Right lobe of liver (tissue), 6 donors: Measurements from ENCODE around the gene PRR5. TPM values are rescaled to one million over a fixed set of nuclear protein-coding genes. Genes with fewer than 3 reads are reported as not detected.

ENCODE experiments used
- ATAC-seq, 4 donors: fragments of 200-7000 bp; cut with Tn5 transposase; one replicate each; pipeline ENCODE4 v1.9.1; 2020; ENCODE audit warnings: mild to moderate bottlenecking in 4 of 4, moderate library complexity in 4 of 4
- DNase-seq, 3 donors: peaks; one replicate each; pipeline ENCODE4 v3.0.0-alpha.2; 2020
- H3K27ac ChIP-seq, 3 donors: fragments of 200-600 bp; one replicate each; pipeline ENCODE4 v1.8.0; 2022
- H3K27me3 ChIP-seq, 2 donors: fragments of 200-600 bp; one replicate each; pipeline ENCODE4 v1.8.0; 2022
- H3K36me3 ChIP-seq, 4 donors: fragments of 200-600 bp; sonication (generic) in 1 of 4; one replicate each; pipeline versions ENCODE4 v1.5.1 to v1.8.0; 2017 to 2022; ENCODE audit warnings: control low read depth in 1 of 4
- H3K4me1 ChIP-seq, 4 donors: fragments of 200-600 bp; sonication (generic) in 1 of 4; one replicate each; pipeline versions ENCODE4 v1.5.1 to v1.8.0; 2017 to 2022; ENCODE audit warnings: control low read depth in 1 of 4
- H3K4me3 ChIP-seq, 3 donors: fragments of 200-600 bp; one replicate each; pipeline ENCODE4 v1.8.0; 2022
- H3K9me3 ChIP-seq, 4 donors: fragments of 200-600 bp; sonication (generic) in 1 of 4; one replicate each; pipeline versions ENCODE4 v1.5.1 to v1.8.0; 2017 to 2022; ENCODE audit warnings: control low read depth in 1 of 4
- POLR2A ChIP-seq: fragments of 450-650 bp; IDR thresholded peaks from one replicate; pipeline ENCODE4 v1.6.1; 2017; ENCODE audit warnings: antibody characterized with exemption, mild to moderate bottlenecking
- WGBS: methylation state at CpG from one replicate; pipeline ENCODE4 v1.1.6; 2018; ENCODE audit warnings: low coverage, low lambda C conversion rate; ENCODE audit not compliant: insufficient coverage; ENCODE audit errors: missing lambda C conversion rate; 5-methylcytosine and 5-hydroxymethylcytosine counted together
- intact Hi-C, 2 donors: fragments of 100-400 bp; cut with DNase I; formaldehyde crosslinking; loops; one replicate each; pipeline versions ENCODE4 v1.11.2 to v1.14.1; 2022
- total RNA-seq, 6 experiments: library from RNA; depleted of rRNA in 2 of 6; stranded (reverse); fragments of >200 nt in 2 of 6; fragmentation: NEBNext Ultra II Directional in 3 of 6; extraction: Animal tissue kit (Norgen Biotek cat#: 25700) in 3 of 6; gene quantifications; one replicate each; pipeline versions ENCODE4 v1.1.0 to v1.2.4, GENCODE V29; 2016 to 2023
- TF ChIP-seq, protein P1 (sequence below), 4 donors: fragments of 200-600 bp in 3 of 4; fragments of 450-650 bp in 1 of 4; IDR thresholded peaks; one replicate each; pipeline versions ENCODE4 v1.5.1 to v1.8.0; 2016 to 2022; ENCODE audit warnings: antibody characterized with exemption in 4 of 4, mild to moderate bottlenecking in 2 of 4
- donor health status: DM: no; HTN: yes; CAD: no.
- donor health status: DM: no; HTN: no; CAD: no.
- donor health status: DM: no; HTN: no; CAD: no.
- donor health status: DM: no; HTN: yes; CAD: no.
- donor health status: DM: no; HTN: yes; CAD: no.

PRR5 gene
- total RNA-seq, 6 experiments from 2014 or later = 14.1 to 25.3 (median 20.2) TPM

DNA sequence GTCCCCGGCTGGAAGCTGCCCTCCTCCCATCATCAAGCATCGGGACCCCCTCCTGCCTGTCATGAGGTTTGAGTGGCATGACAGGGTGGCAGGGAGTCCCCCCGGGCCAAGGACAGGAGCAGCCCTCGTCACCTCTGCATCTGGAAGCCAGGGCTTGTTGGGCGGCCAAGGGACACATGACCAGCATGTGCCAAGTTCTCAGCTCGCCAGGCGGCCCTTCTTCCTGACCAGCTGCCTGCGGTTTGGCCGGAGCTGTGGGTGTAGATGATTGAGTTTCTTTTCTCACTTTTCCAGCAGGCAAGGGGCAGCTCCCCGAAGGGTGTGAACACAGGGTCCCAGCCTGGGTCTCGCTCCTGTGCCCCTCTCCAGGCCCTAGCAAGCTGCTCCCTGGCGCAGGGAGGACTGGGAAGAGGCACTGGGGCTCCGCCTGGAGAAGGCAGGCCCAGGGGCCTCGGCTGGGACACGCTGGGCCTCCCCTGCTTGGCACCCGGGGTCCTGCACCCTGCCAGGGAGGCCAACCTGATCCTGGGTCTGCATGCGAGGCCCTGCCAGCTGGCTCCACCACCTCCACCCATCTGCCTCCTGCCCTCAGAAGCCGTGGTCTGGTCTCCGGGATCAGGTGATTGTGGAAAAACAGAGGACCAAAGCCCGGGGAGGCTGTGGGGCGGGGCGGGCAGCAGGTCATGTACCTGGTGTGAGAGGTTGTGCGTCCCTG is 63.7 kb downstream of the PRR5 start:
- no peaks in the 10 kb centered on the region for H3K4me1 ChIP-seq
- WGBS = 59% methylated on average over 7 of the region's 23 CpGs
- ATAC-seq (peak in 1 of 4 donors; percentile 29), DNase-seq (no peak)
- TF ChIP-seq POLR2A = no peak
- TF ChIP-seq, protein P1, sequence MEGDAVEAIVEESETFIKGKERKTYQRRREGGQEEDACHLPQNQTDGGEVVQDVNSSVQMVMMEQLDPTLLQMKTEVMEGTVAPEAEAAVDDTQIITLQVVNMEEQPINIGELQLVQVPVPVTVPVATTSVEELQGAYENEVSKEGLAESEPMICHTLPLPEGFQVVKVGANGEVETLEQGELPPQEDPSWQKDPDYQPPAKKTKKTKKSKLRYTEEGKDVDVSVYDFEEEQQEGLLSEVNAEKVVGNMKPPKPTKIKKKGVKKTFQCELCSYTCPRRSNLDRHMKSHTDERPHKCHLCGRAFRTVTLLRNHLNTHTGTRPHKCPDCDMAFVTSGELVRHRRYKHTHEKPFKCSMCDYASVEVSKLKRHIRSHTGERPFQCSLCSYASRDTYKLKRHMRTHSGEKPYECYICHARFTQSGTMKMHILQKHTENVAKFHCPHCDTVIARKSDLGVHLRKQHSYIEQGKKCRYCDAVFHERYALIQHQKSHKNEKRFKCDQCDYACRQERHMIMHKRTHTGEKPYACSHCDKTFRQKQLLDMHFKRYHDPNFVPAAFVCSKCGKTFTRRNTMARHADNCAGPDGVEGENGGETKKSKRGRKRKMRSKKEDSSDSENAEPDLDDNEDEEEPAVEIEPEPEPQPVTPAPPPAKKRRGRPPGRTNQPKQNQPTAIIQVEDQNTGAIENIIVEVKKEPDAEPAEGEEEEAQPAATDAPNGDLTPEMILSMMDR (IDR thresholded peaks at IDR 0.05) = no peak
- H3K27ac ChIP-seq = no peak overlapping the region
- H3K4me3 ChIP-seq = no peak overlapping the region
- intact Hi-C loops = no loop called here
- no peaks in the 10 kb centered on the region for H3K9me3 ChIP-seq
- H3K27me3 ChIP-seq = no peaks in the 10 kb centered on the region
- no peaks in the 10 kb centered on the region for H3K36me3 ChIP-seq

DNA sequence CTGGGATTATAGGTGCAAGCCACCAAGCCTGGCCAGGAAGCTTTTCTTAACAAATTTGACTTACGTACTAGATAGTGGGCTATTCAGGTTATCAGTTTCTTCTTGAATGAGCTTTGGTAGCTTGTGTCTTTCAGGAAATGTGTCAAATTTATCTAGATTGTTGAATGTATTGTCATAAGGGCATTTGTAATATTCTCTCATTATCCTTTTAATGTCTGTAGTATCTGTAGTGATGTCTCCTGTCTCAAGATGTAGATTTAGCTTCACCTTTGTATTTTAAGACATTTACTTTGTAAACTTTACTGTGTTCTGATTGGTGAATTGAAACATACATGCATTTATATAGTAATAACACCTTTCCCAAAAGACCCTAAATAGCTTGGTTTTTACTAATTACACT is 71.1 kb downstream of the PRR5 start:
- intact Hi-C loops = no loop called here

DNA sequence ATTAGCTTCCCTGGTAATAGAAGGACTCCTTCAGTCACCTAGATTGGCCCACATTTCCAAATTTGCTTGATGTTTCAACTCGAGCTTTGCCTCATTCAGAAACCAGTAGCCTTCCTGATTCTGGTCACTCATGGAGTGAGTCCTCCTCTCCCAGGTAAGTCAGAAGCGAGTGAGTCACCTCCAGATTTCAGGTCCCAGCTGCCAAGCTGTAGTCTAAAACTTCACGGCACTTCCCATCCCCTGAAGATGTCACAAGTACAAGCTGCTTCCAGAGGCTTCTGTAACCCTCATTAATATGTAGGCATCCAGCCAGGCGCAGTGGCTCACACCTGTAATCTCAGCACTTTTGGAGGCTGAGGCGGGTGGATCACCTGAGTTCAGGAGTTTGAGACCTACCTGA is 73.9 kb downstream of the PRR5 start:
- Histone ChIP-seq H3K36me3 (no peaks in the 10 kb centered on the region), H3K4me3 (no peak overlapping the region), H3K27me3 (no peaks in the 10 kb centered on the region), H3K27ac (no peak overlapping the region), H3K4me1 (no peaks in the 10 kb centered on the region), H3K9me3 (no peaks in the 10 kb centered on the region)
- no peak for DNase-seq
- TF ChIP-seq, protein P1 (IDR thresholded peaks at IDR 0.05) = no peak
- TF ChIP-seq POLR2A = no peak
- WGBS = 77% methylated on average over 5 of the region's 5 CpGs
- intact Hi-C loops = no loop called here
- no peak for ATAC-seq

More for the DNA sequence above, 71.1 kb downstream of the PRR5 start:
- WGBS = 92% methylated on average over 1 of the region's 1 CpG
- no peak for TF ChIP-seq POLR2A
- TF ChIP-seq, protein P1 (IDR thresholded peaks at IDR 0.05) = no peak
- Histone ChIP-seq H3K36me3 (no peaks in the 10 kb centered on the region), H3K9me3 (no peaks in the 10 kb centered on the region), H3K4me1 (no peaks in the 10 kb centered on the region), H3K4me3 (no peak overlapping the region), H3K27me3 (no peaks in the 10 kb centered on the region), H3K27ac (no peak overlapping the region)
- ATAC-seq = no peak
- DNase-seq = no peak

DNA sequence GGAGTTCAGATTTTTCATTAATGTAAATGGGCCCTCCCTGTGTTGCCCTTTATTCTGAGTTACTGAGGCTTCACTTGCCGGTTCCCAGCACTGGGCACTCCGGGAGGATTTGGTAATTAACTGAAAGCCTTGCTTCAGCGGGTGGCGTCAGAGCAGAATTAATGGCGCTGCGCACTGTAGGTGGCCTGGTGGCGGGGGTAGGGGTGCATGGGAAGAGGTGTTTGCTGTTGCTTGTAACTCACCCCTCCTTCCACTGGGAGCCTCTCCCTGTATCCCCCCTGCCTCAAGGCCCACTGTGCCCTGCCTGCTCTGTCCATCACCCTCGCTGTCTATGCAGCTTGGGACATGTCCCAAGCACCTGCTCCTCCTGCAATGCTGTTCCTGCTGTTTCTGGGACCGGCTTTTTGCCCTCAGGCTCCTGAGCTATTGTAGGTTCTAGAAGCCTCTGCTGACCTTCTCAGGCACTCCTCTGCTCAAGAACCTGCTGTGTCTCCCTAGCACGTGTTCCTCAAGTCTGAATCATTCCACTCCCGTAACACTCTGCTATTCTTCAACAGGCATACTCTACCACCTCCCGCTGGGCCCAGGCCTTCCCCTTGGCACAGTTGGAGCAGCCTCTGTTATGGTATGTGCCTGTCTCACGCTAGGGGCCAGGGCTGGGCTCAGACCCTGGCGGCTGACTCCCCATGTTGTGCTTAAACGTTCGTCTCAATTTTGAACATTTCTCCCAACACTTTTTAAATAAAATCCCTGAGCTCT is 74.8 kb downstream of the PRR5 start:
- Histone ChIP-seq H3K27me3 (no peaks in the 10 kb centered on the region), H3K27ac (no peak overlapping the region)
- ATAC-seq = no peak

More for the DNA sequence above, 74.8 kb downstream of the PRR5 start:
- DNase-seq = no peak
- Histone ChIP-seq H3K36me3 (no peaks in the 10 kb centered on the region), H3K4me3 (no peak overlapping the region), H3K4me1 (no peaks in the 10 kb centered on the region), H3K9me3 (no peaks in the 10 kb centered on the region)
- 79% methylated on average over 8 of the region's 16 CpGs for WGBS
- TF ChIP-seq, protein P1 (IDR thresholded peaks at IDR 0.05) = no peak
- no peak for TF ChIP-seq POLR2A
- intact Hi-C loops = no loop called here
